H1 (cell line): Measurements from ENCODE around the gene RHOH. TPM values are rescaled to one million over a fixed set of nuclear protein-coding genes. Genes with fewer than 3 reads are reported as not detected.

Experiments used
- CTCF ChIA-PET: fragments of 300-600 bp; sonication (Branson Sonifier 250); formaldehyde crosslinking; loops from one replicate; lab custom pipeline; 2021; ENCODE audit not compliant: partially characterized antibody; lab: Charles Lee
- POLR2A ChIA-PET: fragments of 300-600 bp; sonication (Branson Sonifier 250); formaldehyde crosslinking; loops from one replicate; lab custom pipeline; 2021; ENCODE audit warnings: inconsistent platforms; ENCODE audit not compliant: partially characterized antibody; lab: Charles Lee
- DNase-seq, 2 experiments: peaks; one replicate each; pipeline versions ENCODE4 v3.0.0 to v3.0.0-alpha.2; 2010 to 2022; ENCODE audit warnings: low spot score in 2 of 2, low read depth in 1 of 2, mixed read lengths in 1 of 2
- FAIRE-seq: peaks from 2 replicates; lab custom pipeline; 2011; peaks lifted over from hg19 to GRCh38; lab: Jason Lieb, UNC
- H2AFZ ChIP-seq: 2 replicates; pipeline ENCODE4 v1.8.1; 2012; ENCODE audit warnings: low read length, inconsistent platforms
- H2AK5ac ChIP-seq: 2 replicates; pipeline ENCODE4 v1.6.1; 2013; ENCODE audit warnings: low read depth, low read length
- H2BK120ac ChIP-seq: replicated peaks from 2 replicates; pipeline ENCODE3; 2013; ENCODE audit warnings: low read depth, low read length, inconsistent platforms
- H2BK12ac ChIP-seq: 2 replicates; pipeline ENCODE4 v1.6.1; 2013; ENCODE audit warnings: low read depth, low read length
- H2BK15ac ChIP-seq: 2 replicates; pipeline ENCODE4 v1.6.1; 2013; ENCODE audit warnings: low read length
- H2BK20ac ChIP-seq: 2 replicates; pipeline ENCODE4 v1.6.1; 2013; ENCODE audit warnings: low read length
- H2BK5ac ChIP-seq: 2 replicates; pipeline ENCODE4 v1.6.1; 2013; ENCODE audit warnings: low read depth, low read length
- H3K14ac ChIP-seq: 2 replicates; pipeline ENCODE4 v1.6.1; 2013; ENCODE audit warnings: inconsistent platforms; ENCODE audit not compliant: insufficient read length
- H3K18ac ChIP-seq: 2 replicates; pipeline ENCODE4 v1.6.1; 2013; ENCODE audit warnings: low read length; ENCODE audit errors: extremely low read depth
- H3K23ac ChIP-seq: 2 replicates; pipeline ENCODE4 v1.6.1; 2013; ENCODE audit warnings: inconsistent platforms; ENCODE audit not compliant: insufficient read length
- H3K23me2 ChIP-seq: 2 replicates; pipeline ENCODE4 v1.6.1; 2013; ENCODE audit warnings: low read depth, low read length
- H3K27ac ChIP-seq: 2 replicates; pipeline ENCODE4 v1.6.1; 2011; ENCODE audit warnings: low read depth, low read length, inconsistent platforms
- H3K27me3 ChIP-seq, 4 experiments: replicated peaks in 1 of 4; 1 replicate in 1 of 4; 2 replicates in 3 of 4; pipeline versions ENCODE4 v1.6.1 to v1.8.1; 2011 to 2013; ENCODE audit warnings: low read length in 3 of 4, mild to moderate bottlenecking in 3 of 4, inconsistent platforms in 2 of 4, mixed read lengths in 2 of 4, moderate library complexity in 1 of 4; ENCODE audit not compliant: control insufficient read depth in 3 of 4, insufficient read depth in 3 of 4; ENCODE audit errors: extremely low read depth in 1 of 4
- H3K36me3 ChIP-seq, 4 experiments: 2 replicates each; pipeline versions ENCODE4 v1.6.1 to v1.8.1; 2011 to 2013; ENCODE audit warnings: mild to moderate bottlenecking in 4 of 4, low read length in 3 of 4, moderate library complexity in 2 of 4, control low read depth in 1 of 4, inconsistent platforms in 1 of 4; ENCODE audit not compliant: insufficient read depth in 4 of 4, control insufficient read depth in 2 of 4
- H3K4ac ChIP-seq: replicated peaks from 2 replicates; pipeline ENCODE3; 2013; ENCODE audit warnings: low read length, low read depth, mixed read lengths, inconsistent platforms; ENCODE audit not compliant: insufficient read length
- H3K4me1 ChIP-seq, 4 experiments: replicated peaks in 1 of 4; 1 replicate in 1 of 4; 2 replicates in 3 of 4; pipeline versions ENCODE4 v1.6.1 to v1.8.1; 2011 to 2013; ENCODE audit warnings: low read length in 3 of 4, inconsistent platforms in 2 of 4, mixed read lengths in 1 of 4; ENCODE audit not compliant: insufficient read depth in 4 of 4, control insufficient read depth in 3 of 4
- H3K4me2 ChIP-seq, 2 experiments: 2 replicates each; pipeline versions ENCODE4 v1.6.1 to v1.8.1; 2011 to 2013; ENCODE audit warnings: low read depth in 2 of 2, low read length in 2 of 2, control low read depth in 1 of 2, inconsistent platforms in 1 of 2, mild to moderate bottlenecking in 1 of 2; ENCODE audit not compliant: insufficient read depth in 1 of 2
- H3K4me3 ChIP-seq, 4 experiments: fragments of 200-600, 300-600 bp in 1 of 4; sonication (generic), shearing (Covaris generic), sonication (Bioruptor Twin) in 1 of 4; 2 replicates each; pipeline versions ENCODE4 v1.5.1 to v1.8.1; 2011 to 2016; ENCODE audit warnings: low read length in 4 of 4, low read depth in 3 of 4, control low read depth in 2 of 4, inconsistent platforms in 2 of 4, mild to moderate bottlenecking in 2 of 4, mixed read lengths in 1 of 4, moderate library complexity in 1 of 4; ENCODE audit not compliant: insufficient read depth in 2 of 4; ENCODE audit errors: extremely low read depth in 1 of 4
- H3K56ac ChIP-seq: replicated peaks from 2 replicates; pipeline ENCODE3; 2013; ENCODE audit warnings: low read depth, mild to moderate bottlenecking, mixed read lengths, low read length, inconsistent platforms; ENCODE audit not compliant: insufficient read length
- H3K79me1 ChIP-seq: 2 replicates; pipeline ENCODE4 v1.6.1; 2013; ENCODE audit warnings: low read depth, low read length, control low read depth
- H3K79me2 ChIP-seq, 2 experiments: 2 replicates each; pipeline versions ENCODE4 v1.6.1 to v1.8.1; 2012 to 2013; ENCODE audit warnings: low read length in 2 of 2, mild to moderate bottlenecking in 2 of 2, inconsistent platforms in 1 of 2; ENCODE audit not compliant: insufficient read depth in 2 of 2, control insufficient read depth in 1 of 2
- H3K9ac ChIP-seq, 4 experiments: replicated peaks in 1 of 4; 1 replicate in 1 of 4; 2 replicates in 3 of 4; pipeline versions ENCODE4 v1.6.1 to v1.8.1; 2011 to 2013; ENCODE audit warnings: low read depth in 3 of 4, low read length in 3 of 4, control low read depth in 2 of 4, mild to moderate bottlenecking in 2 of 4, moderate library complexity in 2 of 4, inconsistent platforms in 1 of 4; ENCODE audit errors: extremely low read depth in 1 of 4
- H3K9me3 ChIP-seq, 2 experiments: 2 replicates each; pipeline versions ENCODE4 v1.6.1 to v1.8.1; 2012 to 2013; ENCODE audit warnings: mild to moderate bottlenecking in 2 of 2, moderate library complexity in 2 of 2, control low read depth in 1 of 2, inconsistent platforms in 1 of 2, low read depth in 1 of 2, low read length in 1 of 2, mixed read lengths in 1 of 2; ENCODE audit not compliant: insufficient read depth in 2 of 2
- H4K20me1 ChIP-seq, 2 experiments: replicated peaks in 1 of 2; 2 replicates each; pipeline versions ENCODE3 to v1.8.1; 2011 to 2013; ENCODE audit warnings: inconsistent platforms in 2 of 2, low read length in 2 of 2, mild to moderate bottlenecking in 1 of 2; ENCODE audit not compliant: insufficient read depth in 2 of 2, control insufficient read depth in 1 of 2
- H4K5ac ChIP-seq: 2 replicates; pipeline ENCODE4 v1.6.1; 2013; ENCODE audit warnings: low read length, low read depth, mixed read lengths, inconsistent platforms; ENCODE audit not compliant: insufficient read length
- H4K8ac ChIP-seq: 2 replicates; pipeline ENCODE4 v1.8.0; 2013; ENCODE audit warnings: mild to moderate bottlenecking, moderate library complexity, low read length, inconsistent platforms; ENCODE audit not compliant: insufficient read depth; ENCODE audit errors: extremely low read depth
- H4K91ac ChIP-seq: replicated peaks from 2 replicates; pipeline ENCODE3; 2013; ENCODE audit warnings: low read length, mixed read lengths, inconsistent platforms; ENCODE audit not compliant: insufficient read length
- ASH2L ChIP-seq: fragments of 200-600, 300-600 bp; sonication (generic); IDR thresholded peaks from one replicate; pipeline ENCODE4 v1.7.1; 2017; ENCODE audit warnings: low read length
- BACH1 ChIP-seq: IDR thresholded peaks from 2 replicates; pipeline ENCODE4 v1.6.1; 2012; ENCODE audit warnings: low read length, improper control_type of control experiment
- CBX5 ChIP-seq: fragments of 300-800, 300-1000 bp; sonication (generic); IDR thresholded peaks from 2 replicates; pipeline ENCODE4 v1.7.1; 2016; ENCODE audit warnings: antibody characterized with exemption, low read length, low read depth
- EGR1 ChIP-seq: IDR thresholded peaks from 2 replicates; pipeline ENCODE4 v1.6.1; 2011; ENCODE audit warnings: low read depth, low read length, borderline replicate concordance
- HDAC2 ChIP-seq, 2 experiments: fragments of 300-600 bp in 1 of 2; sonication (generic) in 1 of 2; IDR thresholded peaks; 2 replicates each; pipeline ENCODE4 v1.6.1; 2011 to 2012; ENCODE audit warnings: low read depth in 2 of 2, low read length in 2 of 2, mild to moderate bottlenecking in 2 of 2, moderate library complexity in 2 of 2, borderline replicate concordance in 1 of 2, inconsistent platforms in 1 of 2
- KDM4A ChIP-seq: IDR thresholded peaks from one replicate; pipeline ENCODE4 v1.7.1; 2012; ENCODE audit warnings: low read depth, mild to moderate bottlenecking, moderate library complexity, low read length, inconsistent platforms; ENCODE audit not compliant: severe bottlenecking
- RBBP5 ChIP-seq: IDR thresholded peaks from 2 replicates; pipeline ENCODE4 v1.7.1; 2012; ENCODE audit warnings: low read depth, mild to moderate bottlenecking, inconsistent platforms, low read length, moderate library complexity, borderline replicate concordance
- SIRT6 ChIP-seq: IDR thresholded peaks from one replicate; pipeline ENCODE4 v1.7.1; 2012; ENCODE audit warnings: low read length, inconsistent platforms
- SP1 ChIP-seq: IDR thresholded peaks from 2 replicates; pipeline ENCODE4 v1.6.1; 2011; ENCODE audit warnings: low read depth, low read length
- SRF ChIP-seq: IDR thresholded peaks from 2 replicates; pipeline ENCODE4 v1.6.1; 2011; ENCODE audit warnings: mild to moderate bottlenecking, low read depth, low read length, moderate library complexity
- WGBS, 2 experiments: shearing (Covaris generic) in 1 of 2; methylation state at CpG; one replicate each; pipeline versions ENCODE4 v1.1.6 to v1.1.7; 2013 to 2015; ENCODE audit warnings: low lambda C conversion rate in 2 of 2, mixed read lengths in 2 of 2, inconsistent platforms in 1 of 2, low coverage in 1 of 2, missing lambda C conversion rate in 1 of 2; ENCODE audit not compliant: insufficient replicate concordance in 2 of 2, insufficient coverage in 1 of 2, insufficient read length in 1 of 2; ENCODE audit errors: extremely low coverage in 1 of 2, missing lambda C conversion rate in 1 of 2; 5-methylcytosine and 5-hydroxymethylcytosine counted together
- polyA plus RNA-seq, 7 experiments: library from polyadenylated mRNA; depleted of rRNA in 3 of 7; stranded (reverse) in 5 of 7; unstranded in 2 of 7; fragments of >200 nt in 5 of 7; fragments of 200-250 nt in 2 of 7; gene quantifications; 1 replicate in 5 of 7; 2 replicates in 1 of 7; 4 replicates in 1 of 7; pipeline versions ENCODE4 v1.2.1 to v1.2.3, GENCODE V29; 2011 to 2013; ENCODE audit warnings: missing spikeins in 2 of 7, mixed read lengths in 2 of 7
- total RNA-seq: library from RNA; stranded (reverse); fragmentation: NEBNext Ultra II Directional; extraction: Animal tissue kit (Norgen Biotek cat#: 25700); gene quantifications from 2 replicates; pipeline ENCODE4 v1.2.1, GENCODE V29; 2021

RHOH gene
- total and polyA plus RNA-seq, 2 of the 8 experiments (the other 6 are each of a cell fraction or from before 2014, with no cell fraction given), result 5.9 to 6.9 TPM

- no peak overlapping the region for H3K56ac ChIP-seq
- peaks cover 0 to 2% (median 0%) of the 10 kb centered on the region in 4 experiments; a peak in 1 of 7 replicates for H3K4me1 ChIP-seq
- ChIA-PET POLR2A (no interaction called here), CTCF (interaction anchor here (0.8 to 1.8 kb wide), 5 partner anchors 14 to 601 kb away, joined by 3 to 5 read pairs (median 4); no protein-coding TSS in a partner anchor)
- 0 out of 2 replicates have a peak overlapping the region, but pooled peaks have one; percentile 42 for H2AFZ ChIP-seq
- H2BK120ac ChIP-seq, result no peak overlapping the region
- no peak overlapping the region for H2AK5ac ChIP-seq
- H4K5ac ChIP-seq, result no peak overlapping the region
- no peaks in the 10 kb centered on the region for H3K9me3 ChIP-seq
- H4K91ac ChIP-seq, result no peak overlapping the region
- no peak overlapping the region for H2BK12ac ChIP-seq
- H3K9ac ChIP-seq, result no peak overlapping the region
- no peak overlapping the region for H3K27ac ChIP-seq
- no peaks in the 10 kb centered on the region for H3K36me3 ChIP-seq
- no peak overlapping the region for H2BK15ac ChIP-seq
- FAIRE-seq (no peak), DNase-seq (no peak)
- H3K23ac ChIP-seq, result no peak overlapping the region
- H3K27me3 ChIP-seq, result no peaks in the 10 kb centered on the region; a peak in 2 of 7 replicates
- no peak overlapping the region for H3K4me3 ChIP-seq
- H4K8ac ChIP-seq, result no peak overlapping the region
- H2BK20ac ChIP-seq, result no peak overlapping the region
- H3K23me2 ChIP-seq, result no peaks in the 10 kb centered on the region
- no peaks in the 10 kb centered on the region for H3K79me1 ChIP-seq
- H4K20me1 ChIP-seq, result no peaks in the 10 kb centered on the region
- H3K4me2 ChIP-seq, result no peak overlapping the region
- H2BK5ac ChIP-seq, result no peak overlapping the region
- no peaks in the 10 kb centered on the region for H3K79me2 ChIP-seq
- WGBS, 2 experiments, result 78% methylated on average over 9 of the region's 9 CpGs; no CpG with 5 or more reads in 1 of the 2 experiments
- no peak overlapping the region for H3K18ac ChIP-seq
- no peak overlapping the region for H3K4ac ChIP-seq
- H3K14ac ChIP-seq, result no peak overlapping the region
- TF ChIP-seq EGR1 (no peak), CBX5 (no peak), SP1 (no peak), ASH2L (no peak), HDAC2 (IDR thresholded peaks at IDR 0.05; ENCODE audit: borderline replicate concordance in 1 of 2, low read depth in 2 of 2, low read length in 2 of 2) (no peak), BACH1 (no peak), SRF (no peak), SIRT6 (no peak), KDM4A (no peak), RBBP5 (no peak)
Observed at GRCh38 chr4:40254608-40255392, 58.0 kb downstream of the RHOH start.
